GM21723 (cell line): ENCODE measurements around the gene CYTL1.
"Not testable (repeated sequence)": the region's sequence is repeated elsewhere in the genome, so short reads cannot be mapped to it uniquely, and the experiment has no call there.

ENCODE experiments used
- ATAC-seq: cut with Tn5 transposase; IDR thresholded peaks from one replicate; pipeline ENCODE4 v1.9.1; 2021; ENCODE audit warnings: mild to moderate bottlenecking, moderate library complexity; ENCODE audit not compliant: unreplicated experiment

CYTL1 gene

DNA sequence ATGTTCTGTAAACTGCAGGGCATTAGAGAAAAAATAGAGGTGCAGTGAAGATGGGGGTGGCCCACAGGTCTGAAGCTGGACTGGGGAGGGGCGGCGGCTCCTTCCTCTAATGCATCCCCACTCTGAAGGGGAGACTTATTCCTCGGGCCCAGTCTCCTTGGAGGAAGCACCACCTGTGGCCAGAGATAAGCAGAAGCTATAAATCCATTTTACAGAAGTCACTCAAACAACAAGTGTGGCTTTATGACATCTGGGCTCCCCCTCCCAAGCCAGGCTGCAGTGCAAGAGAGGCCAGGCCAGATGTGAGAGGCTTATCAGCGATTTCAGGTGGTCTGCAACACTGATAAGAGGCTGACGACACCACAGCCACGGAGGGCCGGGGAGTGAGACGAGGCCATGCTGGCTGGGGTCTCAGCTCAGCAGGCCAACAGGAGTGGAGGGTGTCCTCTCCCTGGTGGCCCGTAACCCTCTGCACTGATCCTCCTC is 15.8 kb downstream of the CYTL1 start:
- ATAC-seq, result no peak

DNA sequence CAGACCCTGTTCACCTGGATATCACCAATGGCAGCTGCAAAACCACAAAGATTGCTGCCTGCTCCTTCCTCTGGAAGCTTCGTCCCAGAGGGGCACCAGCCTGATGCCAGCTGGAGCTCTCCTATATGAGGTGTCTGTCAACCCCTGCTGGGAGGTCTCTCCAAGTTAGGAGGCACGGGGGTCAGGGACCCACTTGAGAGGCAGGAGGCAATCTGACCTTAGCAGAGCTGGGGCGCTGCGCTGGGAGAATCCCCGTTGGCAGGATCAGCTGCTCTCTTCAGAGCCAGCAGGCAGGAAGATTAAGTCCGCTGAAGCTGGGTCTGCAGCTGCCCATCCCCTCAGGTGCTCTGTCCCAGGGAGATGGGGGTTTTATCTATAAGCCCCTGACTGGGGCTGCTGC is 17.6 kb downstream of the CYTL1 start:
- not testable (repeated sequence) for ATAC-seq

DNA sequence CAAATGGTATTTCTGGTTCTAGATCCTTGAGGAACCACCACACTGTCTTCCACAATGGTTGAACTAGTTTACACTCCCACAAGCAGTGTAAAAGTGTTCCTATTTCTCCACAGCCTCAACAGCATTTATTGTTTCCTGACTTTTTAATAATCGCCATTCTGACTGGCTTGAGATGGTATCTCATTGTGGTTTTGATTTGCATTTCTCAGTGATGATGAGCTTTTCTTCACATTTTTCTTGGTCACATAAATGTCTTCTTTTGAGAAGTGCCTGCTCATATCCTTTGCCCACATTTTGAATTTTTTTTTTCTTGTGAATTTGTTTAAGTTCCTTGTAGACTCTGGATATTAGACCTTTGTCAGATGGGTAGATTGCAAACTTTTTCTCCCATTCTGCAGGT is 22.3 kb downstream of the CYTL1 start:
- not testable (repeated sequence) for ATAC-seq

GRCh38 chr4:4995908-4996265 is 23.4 kb downstream of the CYTL1 start:
- ATAC-seq, result no peak

GRCh38 chr4:4995103-4995907 is 24.0 kb downstream of the CYTL1 start:
- ATAC-seq, result peak; percentile 56

DNA sequence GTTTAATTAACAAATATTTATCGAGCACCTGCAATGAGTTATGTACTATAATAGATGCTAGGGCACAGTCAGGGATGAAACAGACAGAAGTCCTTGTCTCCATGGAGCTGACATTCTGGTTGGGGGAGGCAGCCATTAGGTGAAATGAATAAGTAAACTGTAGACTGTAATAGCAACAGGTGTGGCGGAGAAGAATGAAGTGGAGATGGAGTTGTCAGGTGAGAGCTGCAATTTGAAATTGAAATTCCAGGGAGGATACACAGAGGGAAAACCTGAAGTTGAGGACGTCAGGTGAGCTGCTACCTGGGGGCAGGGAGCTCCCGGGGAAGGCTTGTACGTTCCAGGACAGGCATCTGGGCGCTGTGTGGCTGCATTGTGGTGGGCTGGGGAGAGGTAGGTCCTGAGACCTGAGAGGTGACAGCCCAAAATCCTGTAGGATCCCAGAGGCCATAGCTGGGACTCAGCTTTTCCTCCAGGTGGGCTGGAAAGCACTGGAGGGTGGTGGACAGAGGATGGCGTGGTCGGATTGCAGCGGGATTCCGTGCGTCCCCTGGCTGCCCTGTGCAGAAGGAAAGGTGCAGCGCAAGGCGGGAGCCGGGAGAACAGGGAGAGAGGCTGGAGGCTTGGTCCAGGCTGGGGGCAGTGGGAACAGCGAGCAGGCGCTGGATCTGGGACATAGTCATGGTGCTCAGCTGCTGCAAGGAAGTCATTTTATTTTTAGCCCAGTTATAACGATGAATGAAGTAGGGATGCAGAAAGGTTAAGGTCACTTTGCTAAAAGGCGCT is 24.8 kb downstream of the CYTL1 start:
- ATAC-seq, result no peak

GRCh38 chr4:4992833-4993232 is 26.4 kb downstream of the CYTL1 start:
- ATAC-seq, result no peak

- no peak for ATAC-seq
These were observed 27.6 kb downstream of the CYTL1 start for GRCh38 chr4:4991541-4992099.

- no peak for ATAC-seq
These were observed 28.3 kb downstream of the CYTL1 start for GRCh38 chr4:4990857-4991540.

- ATAC-seq, result no peak
These were observed 28.9 kb downstream of the CYTL1 start for GRCh38 chr4:4990329-4990728.

- ATAC-seq, result no peak
These were observed 30.1 kb downstream of the CYTL1 start for GRCh38 chr4:4989083-4989622.

- no peak for ATAC-seq
These were observed 31.6 kb downstream of the CYTL1 start for GRCh38 chr4:4987656-4988055.

GRCh38 chr4:4986841-4987240 is 32.4 kb downstream of the CYTL1 start:
- no peak for ATAC-seq

- no peak for ATAC-seq
These were observed 33.4 kb downstream of the CYTL1 start for GRCh38 chr4:4985844-4986243.

DNA sequence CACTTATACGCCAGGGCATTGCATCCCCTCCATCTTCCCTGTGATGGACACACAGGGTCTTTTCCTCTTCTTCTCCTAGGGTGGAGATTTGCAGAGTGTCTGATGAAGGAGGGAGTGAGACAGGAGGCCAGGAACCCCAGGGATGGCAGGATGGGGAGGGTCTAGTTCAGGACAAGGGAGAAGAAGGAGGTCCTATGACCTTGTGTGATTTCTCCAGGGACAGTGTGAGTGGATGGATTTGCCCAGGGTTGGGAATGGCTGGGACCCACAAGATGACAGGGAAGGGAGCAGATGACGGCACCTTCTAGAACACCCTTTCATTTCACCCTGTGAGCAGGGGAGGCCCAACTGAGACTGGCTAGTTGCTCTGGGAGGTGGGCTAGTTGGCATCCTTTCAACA is 34.2 kb downstream of the CYTL1 start:
- ATAC-seq, result no peak

- ATAC-seq, result no peak
These were observed 35.1 kb downstream of the CYTL1 start for GRCh38 chr4:4984186-4984585.

DNA sequence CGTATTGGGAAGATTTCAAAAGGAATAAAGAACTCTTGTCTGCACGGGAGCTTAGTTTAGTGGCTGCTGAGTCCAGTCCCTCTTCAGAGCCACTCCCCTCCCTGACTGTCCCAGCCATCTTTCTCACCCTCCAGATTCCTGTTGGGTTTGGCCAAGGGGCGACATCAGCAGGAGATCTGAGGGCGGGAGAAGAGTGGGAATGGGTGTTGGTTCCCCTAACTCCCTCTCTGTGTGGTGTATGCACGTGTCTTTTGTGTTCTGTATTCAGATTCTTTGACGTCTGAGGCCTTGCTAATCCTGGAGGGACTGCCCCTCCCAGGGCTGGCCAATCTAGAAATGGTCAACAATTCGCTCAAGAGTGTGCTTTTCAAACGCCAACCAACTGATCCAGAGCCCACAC is 37.4 kb downstream of the CYTL1 start:
- no peak for ATAC-seq

- ATAC-seq, result no peak
These were observed 37.8 kb downstream of the CYTL1 start for GRCh38 chr4:4981427-4981826.

DNA sequence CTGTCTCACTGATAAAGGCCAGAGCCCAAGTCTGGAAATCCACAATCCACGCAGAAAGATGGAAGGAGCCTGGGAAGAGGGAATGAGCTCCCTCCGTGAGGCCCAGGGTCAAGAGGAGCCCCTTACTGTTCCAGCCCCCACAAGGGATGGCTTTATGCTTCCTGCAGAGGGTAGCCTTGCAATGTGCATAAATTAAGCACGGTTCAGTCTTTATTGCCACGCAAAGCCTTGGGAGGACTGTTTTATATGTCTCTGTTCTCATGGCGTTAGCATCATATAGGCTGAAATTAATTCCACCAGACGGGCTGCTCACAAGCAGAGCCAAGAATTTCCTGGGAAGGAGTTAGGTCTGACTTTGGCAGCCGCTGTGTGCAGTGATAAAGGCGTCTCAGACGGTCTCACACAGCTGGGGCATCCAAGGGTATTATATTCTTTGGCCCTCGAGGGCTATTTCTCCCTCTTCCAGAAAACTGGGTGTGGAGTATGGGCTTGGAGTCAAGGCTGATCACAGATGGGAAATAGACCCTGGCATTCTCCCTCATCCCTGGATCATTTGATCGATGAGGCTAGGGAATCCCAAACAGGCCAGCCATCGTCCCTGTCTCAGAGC is 38.5 kb downstream of the CYTL1 start:
- no peak for ATAC-seq

DNA sequence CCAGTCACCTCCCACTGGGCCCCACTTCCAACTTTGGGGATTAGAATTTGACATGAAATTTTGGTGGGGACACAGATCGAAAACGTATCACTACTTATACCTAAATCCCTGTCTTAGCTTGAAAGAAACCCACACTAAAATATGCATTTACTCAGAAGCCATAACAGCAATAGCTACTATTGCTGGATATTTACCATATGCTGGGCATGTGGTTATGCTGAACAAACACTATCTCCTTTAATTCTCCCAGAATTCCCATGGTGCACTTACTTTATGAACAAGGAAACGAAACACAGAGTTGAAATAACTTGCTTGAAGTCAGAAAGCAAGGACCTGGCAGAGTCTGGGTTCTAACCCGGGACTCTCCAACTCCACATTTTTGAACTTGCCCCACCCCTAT is 39.3 kb downstream of the CYTL1 start:
- no peak for ATAC-seq

GRCh38 chr4:4974727-4975126 is 44.5 kb downstream of the CYTL1 start:
- no peak for ATAC-seq
